ENCODE measurements around the gene SLC25A5.
A peak's percentile ranks its signal among the peaks of the same experiment; 100 is the strongest.

The SLC25A5 gene

DNA sequence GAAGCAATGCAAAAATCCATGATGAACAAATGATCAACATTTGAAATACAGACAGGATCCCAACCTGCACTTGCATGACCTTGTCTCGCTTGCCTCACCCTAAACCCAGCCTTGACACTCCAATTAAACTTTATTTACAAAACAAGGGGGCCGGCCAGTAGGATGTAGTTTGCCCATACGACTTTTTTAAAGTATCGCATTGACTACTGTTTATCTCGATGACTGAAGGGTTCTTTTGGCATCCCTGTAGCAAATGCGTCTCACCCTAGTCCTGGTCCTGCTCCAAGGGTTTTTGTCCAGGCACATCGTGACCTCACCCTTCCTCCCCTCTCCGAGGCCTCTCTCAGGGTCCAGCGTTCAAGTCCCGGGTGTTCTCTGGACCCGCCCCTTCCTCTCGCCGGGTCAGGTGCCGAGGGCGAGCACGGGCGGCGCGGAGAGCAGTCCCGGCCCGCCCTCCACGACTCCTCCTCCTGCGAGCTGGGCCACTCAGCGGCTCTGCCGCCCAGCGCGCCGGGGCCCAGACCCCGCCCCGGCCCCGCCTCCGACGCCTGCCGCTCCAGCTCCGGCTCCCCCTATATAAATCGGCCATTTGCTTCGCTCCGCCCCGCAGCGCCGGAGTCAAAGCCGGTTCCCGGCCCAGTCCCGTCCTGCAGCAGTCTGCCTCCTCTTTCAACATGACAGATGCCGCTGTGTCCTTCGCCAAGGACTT, at the start of gene SLC25A5:
Gene SLC25A5 (plus strand): TSS at position 603 of the 709 bp plus-strand sequence. CDS start 72 bp downstream, at position 675.
- CTCF ChIA-PET: interaction anchor here (0.7 to 2.5 kb wide), 4 partner anchors 14 to 187 kb away, joined by 3 to 12 read pairs (median 4); no protein-coding TSS in a partner anchor
- Histone ChIP-seq H3K36me3 (ENCODE audit: control insufficient read depth in 2 of 2, insufficient read depth in 1 of 2, low read length in 2 of 2) (peaks cover 8 to 24% of the 10 kb centered on the region in 2 experiments; a peak in 2 of 3 replicates), H3K9me3 (ENCODE audit: control insufficient read depth, insufficient read depth, low read depth, low read length) (no peaks in the 10 kb centered on the region), H3K4me3 (ENCODE audit: low read depth, low read length) (peak within 1 kb of the TSS; percentile 61), H3K4me1 (ENCODE audit: control insufficient read depth, insufficient read depth, low read length) (peaks cover 5% of the 10 kb centered on the region), H3K27ac (ENCODE audit: extremely low read depth, low read depth, low read length) (peak within 1 kb of the TSS; percentile 78)
- POLR2A ChIA-PET: interaction anchor here (0.5 to 1.9 kb wide), 17 partner anchors 9 to 324 kb away, joined by 3 to 17 read pairs (median 4); partner anchors contain the start of gene RPL39
- TF ChIP-seq ZNF350 (tag by site-specific recombination; IDR thresholded peaks at IDR 0.05) (no peak), ZNF138 (tag by site-specific recombination; IDR thresholded peaks at IDR 0.05; ENCODE audit: borderline replicate concordance) (no peak), ZNF175 (tag by site-specific recombination; IDR thresholded peaks at IDR 0.05) (no peak), KLF1 (tag by site-specific recombination; IDR thresholded peaks at IDR 0.05) (no peak), ZNF10 (tag by site-specific recombination; IDR thresholded peaks at IDR 0.05) (0 out of 2 replicates have a peak, but pooled peaks have one; percentile 18), ZNF121 (tag by site-specific recombination; IDR thresholded peaks at IDR 0.05) (no peak), ZBTB20 (tag by site-specific recombination; IDR thresholded peaks at IDR 0.05) (peak; percentile 78), SP2 (tag by site-specific recombination; IDR thresholded peaks at IDR 0.05) (peak; percentile 74), ZNF585B (tag by site-specific recombination; IDR thresholded peaks at IDR 0.05) (no peak), ZSCAN30 (tag by site-specific recombination; IDR thresholded peaks at IDR 0.05) (no peak), YY1 (tag by site-specific recombination; IDR thresholded peaks at IDR 0.05) (peak; percentile 75; the same call in 1 of the 2 replicates), ZSCAN23 (tag by site-specific recombination; IDR thresholded peaks at IDR 0.05) (no peak), ZNF24 (tag by site-specific recombination; IDR thresholded peaks at IDR 0.05) (no peak), ZNF335 (tag by site-specific recombination; conservative IDR thresholded peaks at IDR 0.05) (peak; percentile 87), KLF9 (tag by site-specific recombination; IDR thresholded peaks at IDR 0.05; ENCODE audit: low read depth) (peak; percentile 61; the same call in 1 of the 2 replicates), SP3 (tag by site-specific recombination; IDR thresholded peaks at IDR 0.05) (peak; percentile 76), ZEB2 (tag by site-specific recombination; IDR thresholded peaks at IDR 0.05) (0 out of 2 replicates have a peak, but pooled peaks have one; percentile 65)
- TF ChIP-seq, protein P1, sequence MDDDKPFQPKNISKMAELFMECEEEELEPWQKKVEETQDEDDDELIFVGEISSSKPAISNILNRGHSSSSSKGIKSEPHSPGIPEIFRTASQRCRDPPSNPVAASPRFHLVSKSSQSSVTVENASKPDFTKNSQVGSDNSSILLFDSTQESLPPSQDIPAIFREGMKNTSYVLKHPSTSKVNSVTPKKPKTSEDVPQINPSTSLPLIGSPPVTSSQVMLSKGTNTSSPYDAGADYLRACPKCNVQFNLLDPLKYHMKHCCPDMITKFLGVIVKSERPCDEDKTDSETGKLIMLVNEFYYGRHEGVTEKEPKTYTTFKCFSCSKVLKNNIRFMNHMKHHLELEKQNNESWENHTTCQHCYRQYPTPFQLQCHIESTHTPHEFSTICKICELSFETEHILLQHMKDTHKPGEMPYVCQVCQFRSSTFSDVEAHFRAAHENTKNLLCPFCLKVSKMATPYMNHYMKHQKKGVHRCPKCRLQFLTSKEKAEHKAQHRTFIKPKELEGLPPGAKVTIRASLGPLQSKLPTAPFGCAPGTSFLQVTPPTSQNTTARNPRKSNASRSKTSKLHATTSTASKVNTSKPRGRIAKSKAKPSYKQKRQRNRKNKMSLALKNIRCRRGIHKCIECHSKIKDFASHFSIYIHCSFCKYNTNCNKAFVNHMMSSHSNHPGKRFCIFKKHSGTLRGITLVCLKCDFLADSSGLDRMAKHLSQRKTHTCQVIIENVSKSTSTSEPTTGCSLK (tag by site-specific recombination; IDR thresholded peaks at IDR 0.05): no peak
- TF ChIP-seq, protein P2, sequence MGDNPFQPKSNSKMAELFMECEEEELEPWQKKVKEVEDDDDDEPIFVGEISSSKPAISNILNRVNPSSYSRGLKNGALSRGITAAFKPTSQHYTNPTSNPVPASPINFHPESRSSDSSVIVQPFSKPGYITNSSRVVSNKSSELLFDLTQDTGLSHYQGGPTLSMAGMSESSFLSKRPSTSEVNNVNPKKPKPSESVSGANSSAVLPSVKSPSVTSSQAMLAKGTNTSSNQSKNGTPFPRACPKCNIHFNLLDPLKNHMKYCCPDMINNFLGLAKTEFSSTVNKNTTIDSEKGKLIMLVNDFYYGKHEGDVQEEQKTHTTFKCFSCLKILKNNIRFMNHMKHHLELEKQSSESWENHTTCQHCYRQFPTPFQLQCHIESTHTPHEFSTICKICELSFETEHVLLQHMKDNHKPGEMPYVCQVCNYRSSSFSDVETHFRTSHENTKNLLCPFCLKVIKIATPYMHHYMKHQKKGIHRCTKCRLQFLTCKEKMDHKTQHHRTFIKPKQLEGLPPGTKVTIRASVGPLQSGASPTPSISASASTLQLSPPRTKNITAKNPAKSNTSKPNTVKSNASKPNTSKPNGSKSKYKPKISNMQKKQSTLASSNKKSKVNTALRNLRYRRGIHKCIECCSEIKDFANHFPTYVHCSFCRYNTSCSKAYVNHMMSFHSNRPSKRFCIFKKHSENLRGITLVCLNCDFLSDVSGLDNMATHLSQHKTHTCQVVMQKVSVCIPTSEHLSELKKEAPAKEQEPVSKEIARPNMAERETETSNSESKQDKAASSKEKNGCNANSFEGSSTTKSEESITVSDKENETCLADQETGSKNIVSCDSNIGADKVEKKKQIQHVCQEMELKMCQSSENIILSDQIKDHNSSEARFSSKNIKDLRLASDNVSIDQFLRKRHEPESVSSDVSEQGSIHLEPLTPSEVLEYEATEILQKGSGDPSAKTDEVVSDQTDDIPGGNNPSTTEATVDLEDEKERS (tag by site-specific recombination; IDR thresholded peaks at IDR 0.05): no peak
- TF ChIP-seq, protein P3, sequence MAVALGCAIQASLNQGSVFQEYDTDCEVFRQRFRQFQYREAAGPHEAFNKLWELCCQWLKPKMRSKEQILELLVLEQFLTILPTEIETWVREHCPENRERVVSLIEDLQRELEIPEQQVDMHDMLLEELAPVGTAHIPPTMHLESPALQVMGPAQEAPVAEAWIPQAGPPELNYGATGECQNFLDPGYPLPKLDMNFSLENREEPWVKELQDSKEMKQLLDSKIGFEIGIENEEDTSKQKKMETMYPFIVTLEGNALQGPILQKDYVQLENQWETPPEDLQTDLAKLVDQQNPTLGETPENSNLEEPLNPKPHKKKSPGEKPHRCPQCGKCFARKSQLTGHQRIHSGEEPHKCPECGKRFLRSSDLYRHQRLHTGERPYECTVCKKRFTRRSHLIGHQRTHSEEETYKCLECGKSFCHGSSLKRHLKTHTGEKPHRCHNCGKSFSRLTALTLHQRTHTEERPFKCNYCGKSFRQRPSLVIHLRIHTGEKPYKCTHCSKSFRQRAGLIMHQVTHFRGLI (tag by site-specific recombination; IDR thresholded peaks at IDR 0.05): no peak
- TF ChIP-seq, protein P4, sequence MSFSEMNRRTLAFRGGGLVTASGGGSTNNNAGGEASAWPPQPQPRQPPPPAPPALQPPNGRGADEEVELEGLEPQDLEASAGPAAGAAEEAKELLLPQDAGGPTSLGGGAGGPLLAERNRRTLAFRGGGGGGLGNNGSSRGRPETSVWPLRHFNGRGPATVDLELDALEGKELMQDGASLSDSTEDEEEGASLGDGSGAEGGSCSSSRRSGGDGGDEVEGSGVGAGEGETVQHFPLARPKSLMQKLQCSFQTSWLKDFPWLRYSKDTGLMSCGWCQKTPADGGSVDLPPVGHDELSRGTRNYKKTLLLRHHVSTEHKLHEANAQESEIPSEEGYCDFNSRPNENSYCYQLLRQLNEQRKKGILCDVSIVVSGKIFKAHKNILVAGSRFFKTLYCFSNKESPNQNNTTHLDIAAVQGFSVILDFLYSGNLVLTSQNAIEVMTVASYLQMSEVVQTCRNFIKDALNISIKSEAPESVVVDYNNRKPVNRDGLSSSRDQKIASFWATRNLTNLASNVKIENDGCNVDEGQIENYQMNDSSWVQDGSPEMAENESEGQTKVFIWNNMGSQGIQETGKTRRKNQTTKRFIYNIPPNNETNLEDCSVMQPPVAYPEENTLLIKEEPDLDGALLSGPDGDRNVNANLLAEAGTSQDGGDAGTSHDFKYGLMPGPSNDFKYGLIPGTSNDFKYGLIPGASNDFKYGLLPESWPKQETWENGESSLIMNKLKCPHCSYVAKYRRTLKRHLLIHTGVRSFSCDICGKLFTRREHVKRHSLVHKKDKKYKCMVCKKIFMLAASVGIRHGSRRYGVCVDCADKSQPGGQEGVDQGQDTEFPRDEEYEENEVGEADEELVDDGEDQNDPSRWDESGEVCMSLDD (tag by site-specific recombination; IDR thresholded peaks at IDR 0.05): no peak
- TF ChIP-seq, protein P5, sequence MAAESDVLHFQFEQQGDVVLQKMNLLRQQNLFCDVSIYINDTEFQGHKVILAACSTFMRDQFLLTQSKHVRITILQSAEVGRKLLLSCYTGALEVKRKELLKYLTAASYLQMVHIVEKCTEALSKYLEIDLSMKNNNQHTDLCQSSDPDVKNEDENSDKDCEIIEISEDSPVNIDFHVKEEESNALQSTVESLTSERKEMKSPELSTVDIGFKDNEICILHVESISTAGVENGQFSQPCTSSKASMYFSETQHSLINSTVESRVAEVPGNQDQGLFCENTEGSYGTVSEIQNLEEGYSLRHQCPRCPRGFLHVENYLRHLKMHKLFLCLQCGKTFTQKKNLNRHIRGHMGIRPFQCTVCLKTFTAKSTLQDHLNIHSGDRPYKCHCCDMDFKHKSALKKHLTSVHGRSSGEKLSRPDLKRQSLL (tag by site-specific recombination; IDR thresholded peaks at IDR 0.05): peak; percentile 51
- TF ChIP-seq, protein P6, sequence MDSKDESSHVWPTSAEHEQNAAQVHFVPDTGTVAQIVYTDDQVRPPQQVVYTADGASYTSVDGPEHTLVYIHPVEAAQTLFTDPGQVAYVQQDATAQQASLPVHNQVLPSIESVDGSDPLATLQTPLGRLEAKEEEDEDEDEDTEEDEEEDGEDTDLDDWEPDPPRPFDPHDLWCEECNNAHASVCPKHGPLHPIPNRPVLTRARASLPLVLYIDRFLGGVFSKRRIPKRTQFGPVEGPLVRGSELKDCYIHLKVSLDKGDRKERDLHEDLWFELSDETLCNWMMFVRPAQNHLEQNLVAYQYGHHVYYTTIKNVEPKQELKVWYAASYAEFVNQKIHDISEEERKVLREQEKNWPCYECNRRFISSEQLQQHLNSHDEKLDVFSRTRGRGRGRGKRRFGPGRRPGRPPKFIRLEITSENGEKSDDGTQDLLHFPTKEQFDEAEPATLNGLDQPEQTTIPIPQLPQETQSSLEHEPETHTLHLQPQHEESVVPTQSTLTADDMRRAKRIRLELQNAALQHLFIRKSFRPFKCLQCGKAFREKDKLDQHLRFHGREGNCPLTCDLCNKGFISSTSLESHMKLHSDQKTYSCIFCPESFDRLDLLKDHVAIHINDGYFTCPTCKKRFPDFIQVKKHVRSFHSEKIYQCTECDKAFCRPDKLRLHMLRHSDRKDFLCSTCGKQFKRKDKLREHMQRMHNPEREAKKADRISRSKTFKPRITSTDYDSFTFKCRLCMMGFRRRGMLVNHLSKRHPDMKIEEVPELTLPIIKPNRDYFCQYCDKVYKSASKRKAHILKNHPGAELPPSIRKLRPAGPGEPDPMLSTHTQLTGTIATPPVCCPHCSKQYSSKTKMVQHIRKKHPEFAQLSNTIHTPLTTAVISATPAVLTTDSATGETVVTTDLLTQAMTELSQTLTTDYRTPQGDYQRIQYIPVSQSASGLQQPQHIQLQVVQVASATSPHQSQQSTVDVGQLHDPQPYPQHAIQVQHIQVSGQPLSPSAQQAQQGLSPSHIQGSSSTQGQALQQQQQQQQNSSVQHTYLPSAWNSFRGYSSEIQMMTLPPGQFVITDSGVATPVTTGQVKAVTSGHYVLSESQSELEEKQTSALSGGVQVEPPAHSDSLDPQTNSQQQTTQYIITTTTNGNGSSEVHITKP (tag by site-specific recombination; IDR thresholded peaks at IDR 0.05): peak; percentile 44; the same call in 1 of the 2 replicates

All from HEK293 (cell line).